Measurements from ENCODE around the gene CCDC88C. TPM values are rescaled to one million over a fixed set of nuclear protein-coding genes. Genes with fewer than 3 reads are reported as not detected.

The CCDC88C gene
- total RNA-seq, 1 donor, result 77.3 TPM

DNA sequence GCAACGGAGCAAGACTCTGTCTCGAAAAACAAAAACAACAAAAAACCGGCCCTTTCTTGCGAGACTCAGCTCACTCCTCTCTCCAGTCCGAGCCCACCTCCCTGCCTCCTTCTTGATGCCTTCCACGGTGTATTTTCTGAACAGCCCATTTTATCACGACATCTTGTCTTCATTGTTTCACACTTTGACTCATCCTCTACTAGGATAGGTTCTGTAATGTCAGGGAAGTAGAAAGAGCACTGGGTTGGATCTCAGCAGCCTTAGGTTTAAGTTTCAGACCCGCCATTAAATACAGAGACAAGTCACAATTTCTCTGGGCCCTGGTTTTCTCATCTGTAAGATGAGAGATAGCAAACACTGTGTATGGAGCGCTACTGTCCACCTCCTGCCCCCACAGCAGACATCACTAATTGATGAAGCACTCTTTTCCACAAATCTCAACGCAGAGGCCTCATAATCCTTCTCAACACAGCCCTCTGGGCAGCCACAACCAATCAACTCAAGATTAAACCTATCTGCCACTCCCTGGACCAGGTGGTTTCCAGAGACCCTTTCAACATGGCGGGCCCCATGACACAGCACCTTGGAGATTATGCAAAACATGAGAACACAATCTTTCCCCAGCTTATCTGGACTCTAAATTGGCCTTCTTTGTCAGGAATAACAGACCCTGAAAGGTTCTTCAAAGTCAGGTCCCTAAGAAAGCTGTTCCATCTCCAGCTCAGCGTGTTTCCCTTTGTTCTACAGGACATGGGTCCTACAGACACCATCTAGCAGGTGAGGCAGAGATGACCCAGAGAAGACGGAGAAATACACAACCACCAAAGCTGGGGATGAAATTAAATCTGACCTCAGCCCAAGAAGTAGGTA lies 35.6 kb downstream of the CCDC88C start:
- DNase-seq (ENCODE audit: low read depth in 2 of 3, low spot score in 2 of 3), result no peak

DNA sequence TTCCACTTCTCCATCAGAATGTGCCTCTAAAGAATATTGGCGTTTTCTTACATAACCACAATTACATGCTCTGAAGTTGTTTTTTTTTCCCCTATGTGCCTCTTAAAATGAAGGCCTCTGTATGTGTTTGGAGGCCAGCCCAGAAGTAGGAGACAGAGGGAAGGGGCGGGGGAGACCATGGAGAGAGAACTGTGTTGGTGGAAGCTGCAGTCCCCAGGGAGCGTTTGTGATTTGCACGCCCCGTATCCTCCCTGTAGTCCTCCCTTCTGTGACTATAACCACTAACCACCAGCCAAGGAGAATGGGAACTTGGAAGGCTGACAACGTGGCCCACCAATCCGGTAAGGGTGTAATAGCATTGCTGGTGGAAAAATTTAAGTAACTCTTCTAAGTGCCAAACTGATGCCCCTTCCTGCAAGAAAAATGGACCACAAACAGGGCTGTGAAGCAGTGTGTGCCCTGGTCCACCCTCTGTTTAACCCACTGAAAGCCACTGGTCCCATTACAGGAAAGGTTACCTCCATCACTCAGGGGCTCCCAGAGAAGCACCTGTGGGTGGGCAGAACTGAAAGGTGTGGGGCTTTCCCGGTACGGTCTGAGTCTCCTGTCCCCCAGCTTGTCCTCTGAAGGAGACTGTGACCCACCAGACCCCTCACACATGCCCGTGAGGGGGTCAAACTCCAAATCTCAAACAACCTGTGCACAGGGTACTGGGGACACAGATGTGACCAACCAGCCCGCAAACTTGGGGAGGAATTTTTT lies 36.8 kb downstream of the CCDC88C start:
- no peak for DNase-seq (ENCODE audit: low read depth in 2 of 3, low spot score in 2 of 3)

DNA sequence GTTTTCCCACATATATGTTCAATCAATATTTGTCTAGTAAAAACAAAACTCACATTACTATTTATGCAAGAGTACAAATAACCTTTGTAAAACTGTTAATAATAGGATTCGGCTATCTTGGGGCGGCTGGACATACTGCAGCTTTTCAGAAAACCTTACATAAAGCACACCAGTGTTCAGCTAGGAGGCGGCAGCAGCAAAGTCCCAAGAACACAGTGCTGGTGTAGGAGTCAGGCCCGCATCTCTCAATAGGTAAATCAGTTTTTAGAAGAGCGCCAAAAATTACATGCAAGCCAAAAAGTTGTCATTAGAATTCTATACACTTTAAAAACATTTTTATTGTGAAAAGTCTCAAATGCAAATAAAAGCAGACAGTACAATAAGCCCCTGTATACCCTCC lies 37.5 kb downstream of the CCDC88C start:
- no peak for DNase-seq (ENCODE audit: low read depth in 2 of 3, low spot score in 2 of 3)

DNA sequence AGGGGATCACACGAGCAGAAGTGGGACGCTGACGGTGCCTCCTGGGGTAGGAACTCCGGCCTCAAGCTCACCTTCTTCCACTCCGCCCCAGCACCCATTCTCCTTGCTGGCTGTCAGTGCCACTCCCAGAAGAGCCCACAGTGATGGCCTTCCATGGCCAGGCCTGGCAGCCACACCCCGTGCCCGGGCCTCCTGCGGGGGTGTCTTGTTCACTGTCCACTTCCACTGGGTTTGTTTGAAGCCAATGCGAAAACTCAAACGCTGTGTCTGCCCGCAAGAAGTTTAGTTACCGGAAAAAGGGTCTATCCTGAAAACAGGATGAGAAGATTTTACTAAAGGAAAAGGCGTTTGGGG lies 38.1 kb downstream of the CCDC88C start:
- DNase-seq (ENCODE audit: low read depth in 2 of 3, low spot score in 2 of 3), result no peak

DNA sequence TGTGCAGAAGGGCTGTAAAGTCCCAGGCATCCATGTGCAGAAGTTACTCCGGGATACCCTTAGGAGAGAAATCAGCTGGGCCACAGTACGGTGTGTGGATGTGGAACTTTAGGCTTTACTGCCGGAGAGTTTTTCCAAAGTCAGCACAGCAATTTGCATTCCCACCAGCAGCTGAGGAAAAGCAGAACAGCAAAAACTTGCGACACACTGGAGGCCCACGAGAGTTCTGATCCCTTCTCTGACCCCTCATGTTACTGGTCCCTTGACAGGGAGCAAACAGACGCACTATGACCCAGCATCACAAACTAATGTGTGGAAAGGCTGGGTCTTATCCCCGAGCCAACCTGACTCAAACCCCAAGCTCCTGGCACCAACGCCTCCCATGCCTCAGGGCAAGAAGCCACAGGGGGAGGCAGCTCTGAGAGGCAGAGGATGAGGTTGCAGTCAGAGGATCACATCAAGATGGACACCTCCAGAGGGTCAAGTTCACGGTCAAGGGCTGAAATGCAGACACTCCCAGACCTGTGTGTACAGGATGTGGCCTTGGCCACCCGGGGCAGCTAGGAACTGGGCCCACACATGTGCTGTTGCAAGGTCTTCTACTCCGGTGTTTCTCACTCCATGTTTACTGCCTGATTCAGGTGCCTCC lies 38.6 kb downstream of the CCDC88C start:
- DNase-seq (ENCODE audit: low read depth in 2 of 3, low spot score in 2 of 3), result no peak

DNA sequence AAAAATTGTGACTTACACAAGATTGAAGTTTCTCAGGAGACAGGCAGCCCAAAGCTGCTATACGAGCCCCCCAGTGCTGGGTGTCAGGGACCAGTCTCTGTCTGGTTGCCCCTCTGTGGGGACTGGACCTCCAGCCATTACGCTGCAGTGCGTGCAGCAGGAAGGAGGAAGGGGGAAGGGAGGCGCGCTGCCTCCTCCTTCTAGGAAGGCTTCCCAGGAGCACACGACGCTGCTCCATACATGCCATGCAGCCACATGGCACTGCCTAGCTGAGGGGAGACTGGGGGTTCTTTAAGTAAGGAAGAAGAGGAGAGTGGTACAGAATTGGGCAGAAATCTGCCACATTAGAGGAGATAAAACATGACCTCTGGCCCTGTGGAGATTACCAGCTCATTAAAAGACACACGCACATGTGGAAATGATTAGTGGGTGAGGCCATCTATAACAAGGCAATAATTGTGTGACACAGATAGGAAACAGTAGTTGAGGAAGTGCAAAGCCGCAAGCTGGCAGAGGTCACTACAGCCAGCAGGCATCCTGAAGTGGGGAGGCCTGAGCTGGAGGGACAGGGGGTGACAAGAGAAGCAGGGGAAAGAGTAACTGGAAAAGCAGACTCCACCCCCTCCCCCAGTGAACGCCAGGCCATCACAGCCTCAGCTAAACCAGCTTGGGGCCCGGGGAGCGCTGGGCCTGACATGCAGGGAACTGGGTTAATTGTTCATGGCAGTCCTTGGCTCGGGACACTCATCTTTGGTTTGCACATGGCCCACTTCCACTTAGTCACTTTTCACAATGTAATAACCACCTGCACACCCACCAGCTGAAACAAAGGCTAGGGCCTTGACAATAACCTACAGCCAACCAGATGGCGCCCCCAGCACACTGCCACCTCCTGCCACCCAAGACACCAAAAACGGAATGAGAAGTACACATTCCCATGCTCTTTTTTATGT lies 39.6 kb downstream of the CCDC88C start:
- DNase-seq (ENCODE audit: low read depth in 2 of 3, low spot score in 2 of 3), result peak in 1 of 3 donors; percentile 63

DNA sequence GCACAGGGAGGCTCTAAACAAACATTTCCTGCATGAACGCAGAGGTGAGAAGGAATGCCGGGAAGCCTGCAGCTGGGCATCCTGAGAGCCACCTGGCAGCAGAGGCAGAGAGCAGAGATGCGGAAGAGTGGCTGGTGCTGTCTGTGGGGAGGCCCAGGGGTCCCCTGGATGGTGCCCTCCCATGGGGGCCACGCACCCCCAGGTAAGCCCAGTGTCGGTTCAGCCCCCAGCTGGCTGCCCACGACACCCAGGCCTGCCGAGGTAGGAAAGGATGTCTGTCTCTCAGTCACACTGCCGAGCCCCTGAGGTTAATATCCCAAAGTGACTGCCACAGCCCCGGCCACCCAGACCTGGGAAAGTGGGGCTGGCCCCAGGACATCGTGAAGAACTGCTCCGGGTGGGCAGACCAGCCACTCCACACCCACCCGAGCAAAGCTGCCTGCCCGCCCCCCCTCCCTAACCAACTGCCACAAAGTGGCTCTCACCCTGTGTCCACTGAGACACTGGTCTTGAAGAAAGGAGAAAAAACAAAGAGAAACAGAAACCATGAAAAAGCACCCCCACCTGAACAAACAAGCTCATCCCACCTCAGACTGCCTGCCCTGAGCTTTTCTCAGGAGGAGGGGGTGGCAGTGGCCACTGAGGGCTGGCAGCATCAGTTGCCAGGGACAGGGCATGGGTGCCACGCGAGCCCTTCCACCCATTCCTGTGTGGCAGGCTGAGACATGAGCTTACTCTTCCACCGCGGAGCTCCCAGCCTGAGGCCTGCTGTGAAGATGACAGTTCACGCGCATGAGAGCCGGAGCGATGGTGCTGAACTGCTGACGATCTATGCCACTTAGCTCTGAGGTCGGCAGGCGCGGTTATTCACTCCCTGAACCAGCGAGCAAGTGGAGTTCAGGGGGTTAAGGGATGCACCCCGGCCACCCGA lies 40.8 kb downstream of the CCDC88C start:
- no peak for DNase-seq (ENCODE audit: low read depth in 2 of 3, low spot score in 2 of 3)

DNA sequence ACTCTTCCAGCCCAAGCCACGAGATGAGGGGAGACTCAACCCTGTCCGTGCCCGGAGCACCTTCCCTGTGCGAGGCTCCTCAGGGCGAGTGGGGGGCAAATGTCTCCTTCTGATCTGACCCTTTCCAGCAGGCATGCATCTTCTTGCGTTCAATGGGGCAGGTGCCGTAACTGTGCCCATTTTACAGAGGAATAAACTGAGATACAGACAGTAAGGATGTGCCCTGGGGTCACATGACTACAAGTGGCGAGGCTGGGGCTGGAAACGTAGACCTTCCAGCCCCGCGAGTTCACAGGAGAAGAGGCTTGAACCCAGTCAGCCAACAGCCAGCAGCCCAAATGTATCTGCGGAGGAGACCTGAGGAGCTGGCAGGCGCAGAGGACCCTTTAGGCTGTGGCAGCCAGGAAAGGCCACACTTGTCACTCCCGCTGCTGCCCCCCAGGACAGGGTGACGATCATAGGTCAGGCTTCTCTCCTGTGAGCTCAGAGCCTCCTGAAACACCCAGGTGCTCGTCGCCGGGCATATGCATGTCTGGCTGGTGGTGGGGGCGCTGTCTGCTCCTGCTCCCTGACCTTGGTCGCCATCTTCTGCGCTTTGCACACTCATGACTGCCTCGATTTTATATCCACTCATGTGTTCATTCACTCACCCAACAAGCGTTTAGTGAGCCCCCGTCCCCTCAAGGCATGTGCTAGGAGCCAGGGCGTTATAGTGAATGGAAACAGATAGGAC lies 41.7 kb downstream of the CCDC88C start:
- DNase-seq (ENCODE audit: low read depth in 2 of 3, low spot score in 2 of 3), result no peak

DNA sequence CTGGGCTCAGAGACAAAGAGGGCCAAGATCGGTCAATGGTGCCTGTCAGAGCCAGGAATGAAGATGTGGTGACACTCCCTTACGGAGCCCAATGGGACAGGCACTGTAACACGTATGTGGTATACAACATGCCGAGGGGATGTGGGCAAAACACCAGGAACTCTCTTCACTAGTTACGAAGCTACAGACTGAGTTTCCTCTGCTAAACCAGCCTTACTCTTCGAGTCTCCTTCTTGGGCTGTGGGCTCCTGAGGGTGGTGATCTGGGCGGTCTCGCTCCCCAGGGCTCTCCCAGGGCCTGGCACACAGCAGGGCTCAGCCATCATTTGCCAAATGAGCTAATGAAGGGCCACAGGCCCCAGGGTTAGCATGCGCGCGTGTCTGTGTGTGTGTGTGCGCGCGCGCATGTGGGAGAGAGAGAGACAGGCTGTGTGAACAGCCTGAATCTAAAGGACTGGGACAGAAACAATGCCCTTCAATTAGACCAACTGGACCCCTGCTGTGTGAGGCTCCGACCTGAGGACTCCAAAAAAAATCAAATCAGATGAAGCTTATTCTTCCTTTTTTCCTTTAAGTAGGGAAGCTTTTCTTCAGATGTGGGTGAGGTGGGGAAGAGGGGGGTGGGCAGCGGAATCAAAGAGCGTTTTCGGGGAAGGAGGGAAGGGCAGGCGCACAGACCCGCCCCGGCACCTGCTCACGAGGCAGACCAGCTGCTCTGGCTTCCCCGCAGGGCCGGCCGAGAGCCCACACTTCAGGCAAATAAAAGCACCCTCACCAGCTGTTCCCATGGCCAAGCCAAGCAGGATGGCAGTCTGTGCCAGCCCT lies 42.5 kb downstream of the CCDC88C start:
- no peak for DNase-seq (ENCODE audit: low read depth in 2 of 3, low spot score in 2 of 3)

DNA sequence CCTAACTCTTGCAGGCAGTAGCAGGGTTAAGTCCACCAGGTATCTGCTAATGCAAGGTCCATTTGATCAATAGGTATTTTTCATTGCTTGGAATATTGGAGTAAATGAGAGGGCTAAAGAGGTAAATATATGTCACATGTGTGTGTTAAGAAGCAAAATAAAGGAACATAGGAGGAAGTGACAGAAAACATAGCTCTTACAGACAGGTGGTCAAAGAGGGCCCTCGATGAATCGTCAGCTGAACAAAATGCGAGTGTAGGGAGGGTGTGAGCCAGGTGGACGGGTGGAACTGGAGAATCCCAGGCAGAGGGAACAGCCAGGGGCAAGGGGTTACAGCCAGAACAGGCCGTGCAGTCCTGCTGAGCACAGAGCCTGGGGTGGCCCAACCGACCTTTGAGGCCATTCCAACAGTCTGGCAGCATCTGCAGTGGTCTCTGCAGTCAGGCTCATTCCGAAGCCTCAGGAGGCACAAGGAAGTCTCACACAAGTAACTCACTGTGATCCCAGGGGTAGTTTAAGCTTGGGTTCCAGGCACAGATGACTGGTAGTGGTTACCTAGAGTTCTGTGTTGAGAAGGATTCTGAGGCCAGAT lies 43.2 kb downstream of the CCDC88C start:
- DNase-seq (ENCODE audit: low read depth in 2 of 3, low spot score in 2 of 3), result no peak

DNA sequence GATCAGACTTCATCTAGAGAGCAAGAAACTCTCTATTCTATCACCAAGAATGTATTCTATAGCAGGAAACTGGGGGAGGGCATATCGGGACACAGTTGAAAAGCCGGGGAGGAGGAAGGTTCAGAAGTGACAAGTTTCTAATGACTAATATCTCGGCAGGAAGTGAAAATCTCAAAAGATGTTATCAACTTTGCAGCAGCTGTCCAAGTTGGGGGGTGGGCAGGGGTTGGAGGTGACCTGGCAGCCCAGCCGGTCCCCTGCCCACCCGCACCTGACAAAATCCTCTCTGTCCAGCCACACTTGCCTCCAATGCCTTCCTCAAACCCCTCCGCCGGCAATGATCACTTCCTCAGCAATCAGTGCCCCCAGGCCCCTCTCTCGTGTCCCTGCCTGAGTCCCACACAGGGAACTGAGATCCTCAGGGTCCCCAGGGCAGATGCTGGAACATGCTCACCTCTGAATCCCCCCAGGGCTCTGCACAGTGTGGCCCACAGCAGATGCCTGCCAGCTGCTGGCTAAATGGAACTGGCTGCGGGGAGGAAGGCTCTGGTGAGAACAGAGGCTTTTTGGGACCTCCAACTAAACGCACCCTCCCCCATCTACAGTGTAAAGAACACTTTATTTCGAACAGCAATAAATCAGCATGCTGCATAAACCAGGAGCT lies 43.9 kb downstream of the CCDC88C start:
- peak in 2 of 3 donors; percentile 44 to 71 for DNase-seq (ENCODE audit: low read depth in 2 of 3, low spot score in 2 of 3)

DNA sequence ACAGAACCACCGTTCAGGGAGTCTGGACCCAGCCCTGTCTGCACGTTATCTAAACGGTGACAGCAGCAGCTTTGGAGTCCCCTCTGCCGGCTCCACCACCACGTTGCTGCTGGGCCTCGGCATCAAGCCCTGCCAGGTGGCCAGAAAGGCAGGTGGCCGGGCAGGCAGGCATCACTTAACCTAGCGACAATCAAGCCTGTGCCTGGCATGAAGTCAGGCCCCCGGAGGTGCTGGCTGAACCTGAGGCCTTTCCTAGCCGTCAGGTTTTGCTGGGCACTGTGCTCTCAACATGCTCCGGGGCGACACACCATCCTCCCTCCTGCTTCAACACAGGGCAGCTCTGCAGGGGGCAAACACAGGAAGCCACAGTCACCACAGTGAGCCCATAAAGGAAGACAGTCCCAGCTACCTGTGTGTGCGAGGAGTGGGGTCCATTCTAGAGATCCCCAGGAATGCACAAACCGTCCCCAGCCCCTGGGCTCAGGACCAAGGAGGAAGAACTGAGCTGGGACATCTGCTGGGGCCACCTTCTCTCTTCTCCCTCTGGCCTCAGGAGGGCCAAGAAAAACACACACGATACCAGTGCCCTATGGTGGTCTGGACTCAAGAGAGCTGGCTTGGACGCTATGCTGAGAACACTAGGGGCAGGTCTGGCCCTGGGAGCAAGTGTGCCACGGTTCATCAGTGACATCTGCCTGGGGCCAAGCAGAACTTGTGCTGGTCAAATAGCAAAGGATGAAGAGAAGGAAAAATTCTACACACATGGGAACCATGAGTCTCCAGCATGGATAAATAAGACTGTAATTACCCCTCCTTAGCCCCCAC lies 44.7 kb downstream of the CCDC88C start:
- DNase-seq (ENCODE audit: low read depth in 2 of 3, low spot score in 2 of 3), result peak in 2 of 3 donors; percentile 37 to 41

DNA sequence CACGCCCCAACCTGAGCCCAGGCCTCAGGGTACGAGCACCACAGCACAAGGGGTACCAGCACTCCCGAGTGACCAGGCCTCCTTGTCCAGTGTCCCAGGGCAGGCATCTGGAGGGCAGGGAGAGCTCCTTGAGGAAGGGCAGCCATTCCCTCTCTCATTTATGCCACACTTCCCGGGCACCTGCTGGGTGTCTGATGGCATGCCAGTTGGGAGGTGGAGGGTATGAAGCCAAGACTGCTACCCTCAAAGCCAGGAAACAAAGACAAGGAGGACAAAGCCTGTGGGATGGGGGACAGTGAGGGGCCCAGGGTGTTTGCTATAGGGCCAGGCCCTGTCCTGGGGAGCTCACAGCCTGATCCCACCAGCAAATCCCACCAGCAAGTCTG lies 45.6 kb downstream of the CCDC88C start:
- no peak for DNase-seq (ENCODE audit: low read depth in 2 of 3, low spot score in 2 of 3)

DNA sequence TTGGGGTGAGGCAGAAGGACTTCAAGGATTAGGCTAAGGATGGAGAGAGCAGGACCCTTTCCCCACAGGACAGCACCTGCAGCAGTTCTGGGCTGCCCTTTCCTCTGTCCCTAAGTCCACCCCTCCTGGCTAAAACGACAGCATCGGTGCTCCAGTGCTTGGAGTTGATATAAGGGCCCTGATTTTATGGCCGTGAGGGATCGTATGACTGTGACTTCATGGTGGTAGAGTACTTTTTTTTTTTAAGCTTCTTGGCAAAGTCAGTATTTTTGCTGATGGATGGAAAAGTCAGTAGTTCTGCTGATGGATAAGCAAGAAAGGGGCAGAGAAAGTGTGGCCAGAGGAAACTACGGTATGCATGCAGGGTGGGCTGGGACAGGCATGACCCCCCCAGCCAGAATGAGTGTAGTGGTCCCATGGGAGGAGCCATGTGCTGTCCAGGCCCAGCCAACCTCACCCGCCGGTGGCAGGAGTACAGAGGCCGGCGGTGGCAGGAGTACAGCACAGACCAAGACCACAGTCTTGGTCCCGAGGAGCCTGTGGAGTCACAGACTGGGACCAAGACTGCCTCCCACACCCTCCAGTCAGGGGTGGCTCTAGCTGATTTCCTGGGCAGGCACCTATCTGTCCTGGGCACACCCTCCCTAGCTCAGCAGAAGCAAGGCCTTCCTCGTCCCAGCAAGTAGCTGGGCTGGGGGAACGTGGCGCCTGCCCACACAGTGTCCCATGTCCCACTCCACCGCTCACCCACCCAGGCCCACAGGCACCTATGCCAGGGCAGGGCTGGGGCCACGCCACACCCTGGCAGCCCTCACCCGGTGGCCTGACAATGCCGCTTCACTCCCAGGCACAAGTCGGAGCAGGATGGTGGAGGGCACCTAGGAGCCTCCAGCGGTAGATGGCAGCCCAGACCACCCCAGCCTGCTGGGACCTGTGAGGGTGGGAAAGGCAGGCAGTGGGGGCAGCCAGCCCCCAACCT lies 46.3 kb downstream of the CCDC88C start:
- DNase-seq (ENCODE audit: low read depth in 2 of 3, low spot score in 2 of 3), result no peak

Measured in hematopoietic multipotent progenitor cell (in vitro differentiated cells).